ENCODE data around the gene GUCA1A. TPM values are rescaled to one million over a fixed set of nuclear protein-coding genes. Genes with fewer than 3 reads are reported as not detected.
A peak's percentile ranks its signal among the peaks of the same experiment; 100 is the strongest.

GUCA1A gene
- total RNA-seq, 4 donors from 2014 or later = not detected

DNA sequence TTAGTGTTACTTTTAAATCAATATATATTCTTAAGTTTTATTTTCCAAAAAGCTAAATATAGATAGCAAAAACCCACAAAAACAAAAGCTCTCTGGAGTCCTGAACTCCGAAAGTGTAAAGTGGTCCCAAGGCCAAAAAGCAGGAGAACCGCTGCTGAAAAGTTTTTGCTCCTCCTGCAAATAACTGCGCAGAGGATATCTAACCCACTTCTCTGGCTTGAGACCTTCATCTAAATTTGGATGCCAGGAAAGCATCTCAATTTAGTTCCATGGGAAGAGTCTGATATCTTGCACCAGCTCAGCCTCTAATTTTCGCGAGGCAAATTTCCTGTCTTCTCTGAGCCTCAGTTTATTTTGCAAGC is 44.0 kb downstream of the GUCA1A start:
- TF ChIP-seq, protein P1, sequence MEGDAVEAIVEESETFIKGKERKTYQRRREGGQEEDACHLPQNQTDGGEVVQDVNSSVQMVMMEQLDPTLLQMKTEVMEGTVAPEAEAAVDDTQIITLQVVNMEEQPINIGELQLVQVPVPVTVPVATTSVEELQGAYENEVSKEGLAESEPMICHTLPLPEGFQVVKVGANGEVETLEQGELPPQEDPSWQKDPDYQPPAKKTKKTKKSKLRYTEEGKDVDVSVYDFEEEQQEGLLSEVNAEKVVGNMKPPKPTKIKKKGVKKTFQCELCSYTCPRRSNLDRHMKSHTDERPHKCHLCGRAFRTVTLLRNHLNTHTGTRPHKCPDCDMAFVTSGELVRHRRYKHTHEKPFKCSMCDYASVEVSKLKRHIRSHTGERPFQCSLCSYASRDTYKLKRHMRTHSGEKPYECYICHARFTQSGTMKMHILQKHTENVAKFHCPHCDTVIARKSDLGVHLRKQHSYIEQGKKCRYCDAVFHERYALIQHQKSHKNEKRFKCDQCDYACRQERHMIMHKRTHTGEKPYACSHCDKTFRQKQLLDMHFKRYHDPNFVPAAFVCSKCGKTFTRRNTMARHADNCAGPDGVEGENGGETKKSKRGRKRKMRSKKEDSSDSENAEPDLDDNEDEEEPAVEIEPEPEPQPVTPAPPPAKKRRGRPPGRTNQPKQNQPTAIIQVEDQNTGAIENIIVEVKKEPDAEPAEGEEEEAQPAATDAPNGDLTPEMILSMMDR (IDR thresholded peaks at IDR 0.05 in 4 of 5, conservative IDR thresholded peaks at IDR 0.05 in 1 of 5) = no peak
- TF ChIP-seq POLR2A (IDR thresholded peaks at IDR 0.05) = no peak
- intact Hi-C loops (cut with DNase I; ENCODE audit: low total_unique reads) (loop anchor here (1.0 to 10.0 kb wide), 4 partner anchors 167 to 798 kb away; partner anchors contain the start of genes BYSL, KLHDC3, MEA1 and MED20), in situ Hi-C loops (cut with MboI; ENCODE audit: low sequenced_read_pairs in 4 of 4) (loop anchor here in 1 of 4 donors (25.0 kb wide), 1 partner anchor 305 kb away; the partner anchor contains the start of genes BYSL and MED20)
- Histone ChIP-seq H3K4me3 (peak overlapping the region; percentile 73 to 89 (median 84)), H3K27ac (peak overlapping the region; percentile 81 to 90 (median 86)), H3K27me3 (no peaks in the 10 kb centered on the region), H3K4me1 (peaks cover 22 to 25% of the 10 kb centered on the region in 2 donors), H3K9me3 (no peaks in the 10 kb centered on the region), H3K36me3 (peaks cover 0 to 20% of the 10 kb centered on the region in 2 donors)
- ATAC-seq (peak; percentile 21 to 26), DNase-seq (no peak)

DNA sequence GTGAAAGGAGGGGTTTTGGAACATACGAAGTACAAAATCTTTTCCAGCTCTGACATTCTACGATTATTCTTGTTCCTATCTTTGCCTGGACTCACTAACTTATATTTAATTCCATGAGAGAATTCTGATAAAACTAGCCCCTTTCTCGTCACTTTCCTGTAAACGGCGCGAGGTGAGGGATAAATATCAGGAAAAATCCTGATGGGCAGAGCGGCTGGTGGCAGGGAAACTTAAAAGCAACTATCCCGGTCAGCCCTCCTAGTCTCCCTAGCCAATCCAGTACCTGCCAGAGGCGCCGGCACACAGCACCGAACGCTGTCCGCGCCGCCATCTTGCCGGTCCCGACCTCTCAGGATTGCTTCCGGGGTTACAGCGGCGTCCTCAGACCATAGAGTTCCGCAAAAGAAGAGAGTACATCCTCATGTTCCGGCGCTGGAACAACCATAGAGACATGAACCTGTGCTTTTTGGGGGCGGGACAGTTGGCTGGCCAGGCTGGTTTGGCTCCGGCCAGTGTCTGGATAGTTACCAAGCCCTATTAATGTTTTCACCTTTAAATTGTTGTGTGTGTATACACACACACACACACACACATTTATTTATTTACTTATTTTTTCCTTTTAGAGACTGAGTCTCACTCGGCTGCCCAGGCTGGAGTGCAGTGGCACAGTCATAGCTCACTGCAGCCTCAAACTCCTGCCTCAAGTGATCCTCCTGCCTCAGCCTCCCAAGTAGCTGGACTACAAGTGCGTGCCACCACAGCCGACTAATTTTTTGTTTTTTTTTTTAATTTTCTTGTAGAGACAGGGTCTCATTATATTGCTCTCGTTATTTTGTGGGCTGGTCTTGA is 44.6 kb downstream of the GUCA1A start, which contains the start of gene MRPS10:
TSS of gene MRPS10 (minus strand) at position 343 of the 849 bp plus-strand sequence. CDS start at position 331, 12 bp downstream.
- Histone ChIP-seq H3K36me3 (peaks cover 0 to 15% of the 10 kb centered on the region in 2 donors), H3K4me1 (peaks cover 22 to 25% of the 10 kb centered on the region in 2 donors), H3K27ac (peak within 1 kb of the TSS; percentile 81 to 90 (median 86)), H3K4me3 (peak within 1 kb of the TSS; percentile 73 to 89 (median 84)), H3K27me3 (no peaks in the 10 kb centered on the region), H3K9me3 (no peaks in the 10 kb centered on the region)
- ATAC-seq (peak; percentile 100), DNase-seq (peak; percentile 91 to 94)
- intact Hi-C loops (cut with DNase I; ENCODE audit: low total_unique reads) = loop anchor here (1.0 to 10.0 kb wide), 4 partner anchors 167 to 797 kb away; partner anchors contain the start of genes BYSL, KLHDC3, MEA1 and MED20
- in situ Hi-C loops (cut with MboI; ENCODE audit: low sequenced_read_pairs in 4 of 4) = loop anchor here in 1 of 4 donors (25.0 kb wide), 1 partner anchor 305 kb away; the partner anchor contains the start of genes BYSL and MED20
- TF ChIP-seq POLR2A (IDR thresholded peaks at IDR 0.05) = peak; percentile 41 to 76
- TF ChIP-seq, protein P1 (IDR thresholded peaks at IDR 0.05 in 4 of 5, conservative IDR thresholded peaks at IDR 0.05 in 1 of 5) = no peak

DNA sequence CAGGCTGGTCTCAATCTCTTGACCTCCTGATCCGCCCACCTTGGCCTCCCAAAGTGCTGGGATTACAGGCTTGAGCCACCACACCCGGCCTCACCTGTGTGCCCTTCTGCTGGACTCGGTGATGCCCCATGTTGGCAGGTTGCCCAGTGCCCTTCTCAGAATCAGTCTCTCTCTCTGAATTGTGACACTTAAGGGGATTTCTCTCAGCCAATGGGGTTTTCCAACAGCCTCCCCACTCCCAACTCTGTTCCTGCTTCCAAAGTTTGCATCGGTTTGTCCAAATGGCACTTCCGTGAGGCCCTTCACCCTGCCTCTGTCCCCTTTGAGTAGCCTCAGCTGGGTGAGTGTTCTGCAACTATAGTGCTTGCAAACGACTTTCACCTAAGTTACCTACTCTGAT is 47.6 kb downstream of the GUCA1A start:
- ATAC-seq (no peak), DNase-seq (no peak)
- TF ChIP-seq POLR2A (IDR thresholded peaks at IDR 0.05) = no peak
- no peak overlapping the region for H3K4me3 ChIP-seq
- no peaks in the 10 kb centered on the region for H3K9me3 ChIP-seq
- H3K27me3 ChIP-seq = no peaks in the 10 kb centered on the region
- H3K36me3 ChIP-seq = no peaks in the 10 kb centered on the region
- intact Hi-C loops (cut with DNase I; ENCODE audit: low total_unique reads) = no loop called here
- H3K4me1 ChIP-seq = peaks cover 13 to 16% of the 10 kb centered on the region in 2 donors
- in situ Hi-C loops (cut with MboI; ENCODE audit: low sequenced_read_pairs in 4 of 4) = loop anchor here in 2 of 4 donors (10.0 to 25.0 kb wide), 2 partner anchors 296 to 309 kb away; partner anchors contain the start of genes BYSL (in 2 of the 2) and MED20 (in 2 of the 2)
- no peak overlapping the region for H3K27ac ChIP-seq

DNA sequence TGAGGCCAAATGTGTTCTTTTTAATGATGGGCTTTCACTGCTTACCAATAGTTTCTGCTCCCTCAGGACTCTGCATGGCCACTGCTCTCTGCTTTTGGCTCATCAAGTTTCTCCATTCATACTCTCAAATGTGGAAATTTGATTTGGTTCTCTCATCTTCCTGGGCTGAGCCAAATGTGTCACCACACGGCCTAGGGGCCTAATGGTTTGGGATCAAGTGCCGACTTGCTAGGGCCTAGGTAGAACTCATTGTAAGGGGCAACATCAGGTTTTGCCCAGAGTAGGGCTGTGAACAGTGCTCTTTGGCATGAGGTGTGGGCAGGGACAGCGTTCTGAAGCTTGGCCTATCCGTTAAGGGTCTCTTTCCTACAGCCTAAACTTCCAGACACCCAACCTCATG is 48.4 kb downstream of the GUCA1A start:
- Histone ChIP-seq H3K27ac (no peak overlapping the region), H3K4me1 (peaks cover 10 to 11% of the 10 kb centered on the region in 2 donors), H3K27me3 (no peaks in the 10 kb centered on the region), H3K9me3 (no peaks in the 10 kb centered on the region), H3K36me3 (no peaks in the 10 kb centered on the region), H3K4me3 (no peak overlapping the region)
- intact Hi-C loops (cut with DNase I; ENCODE audit: low total_unique reads) (no loop called here), in situ Hi-C loops (cut with MboI; ENCODE audit: low sequenced_read_pairs in 4 of 4) (loop anchor here in 2 of 4 donors (10.0 to 25.0 kb wide), 2 partner anchors 297 to 309 kb away; partner anchors contain the start of genes BYSL (in 2 of the 2) and MED20 (in 2 of the 2))
- DNase-seq (no peak), ATAC-seq (no peak)
- no peak for TF ChIP-seq POLR2A (IDR thresholded peaks at IDR 0.05)
- TF ChIP-seq, protein P1 (IDR thresholded peaks at IDR 0.05 in 4 of 5, conservative IDR thresholded peaks at IDR 0.05 in 1 of 5) = no peak

DNA sequence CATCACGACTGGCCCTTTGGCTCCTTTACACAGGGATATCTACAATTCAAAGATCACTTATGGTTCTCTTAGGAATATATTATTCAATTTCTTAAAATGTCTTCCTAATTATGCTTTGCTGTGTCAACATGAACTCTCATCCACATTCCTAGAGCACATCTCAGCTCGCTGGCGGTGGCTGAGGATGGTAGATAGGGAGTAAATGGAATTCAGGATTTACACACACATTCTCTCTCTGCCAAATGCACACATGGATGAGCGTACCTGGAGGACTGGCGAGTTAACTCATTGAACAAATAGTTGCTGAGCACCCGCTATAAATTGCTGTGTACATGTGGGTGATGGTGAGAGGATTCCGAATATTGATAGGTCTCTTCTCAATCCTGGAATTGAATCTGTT is 49.3 kb downstream of the GUCA1A start:
- in situ Hi-C loops (cut with MboI; ENCODE audit: low sequenced_read_pairs in 4 of 4) (loop anchor here in 2 of 4 donors (10.0 to 25.0 kb wide), 2 partner anchors 298 to 310 kb away; partner anchors contain the start of genes BYSL (in 2 of the 2) and MED20 (in 2 of the 2)), intact Hi-C loops (cut with DNase I; ENCODE audit: low total_unique reads) (no loop called here)
- TF ChIP-seq, protein P1 (IDR thresholded peaks at IDR 0.05 in 4 of 5, conservative IDR thresholded peaks at IDR 0.05 in 1 of 5) = no peak
- TF ChIP-seq POLR2A (IDR thresholded peaks at IDR 0.05) = no peak
- Histone ChIP-seq H3K27ac (no peak overlapping the region), H3K4me3 (no peak overlapping the region), H3K27me3 (no peaks in the 10 kb centered on the region), H3K9me3 (no peaks in the 10 kb centered on the region), H3K4me1 (peaks cover 4% of the 10 kb centered on the region in 2 donors), H3K36me3 (no peaks in the 10 kb centered on the region)
- ATAC-seq (no peak), DNase-seq (no peak)

Data from gastrocnemius medialis (tissue), 4 donors.